Activated CD4-positive, alpha-beta T cell treated with anti-CD3 and anti-CD28 coated beads, Interleukin-2, Interleukin-4, amounts not matched to agents 100 ng/mL and 50 ng/mL, durations not matched to agents 16 hours and 8 hours (primary cell): ENCODE data around the gene DSCAM.

Experiments
- DNase-seq: peaks from one replicate; pipeline ENCODE4 v3.0.0-alpha.2; 2020; ENCODE audit warnings: low spot score

Gene DSCAM

DNA sequence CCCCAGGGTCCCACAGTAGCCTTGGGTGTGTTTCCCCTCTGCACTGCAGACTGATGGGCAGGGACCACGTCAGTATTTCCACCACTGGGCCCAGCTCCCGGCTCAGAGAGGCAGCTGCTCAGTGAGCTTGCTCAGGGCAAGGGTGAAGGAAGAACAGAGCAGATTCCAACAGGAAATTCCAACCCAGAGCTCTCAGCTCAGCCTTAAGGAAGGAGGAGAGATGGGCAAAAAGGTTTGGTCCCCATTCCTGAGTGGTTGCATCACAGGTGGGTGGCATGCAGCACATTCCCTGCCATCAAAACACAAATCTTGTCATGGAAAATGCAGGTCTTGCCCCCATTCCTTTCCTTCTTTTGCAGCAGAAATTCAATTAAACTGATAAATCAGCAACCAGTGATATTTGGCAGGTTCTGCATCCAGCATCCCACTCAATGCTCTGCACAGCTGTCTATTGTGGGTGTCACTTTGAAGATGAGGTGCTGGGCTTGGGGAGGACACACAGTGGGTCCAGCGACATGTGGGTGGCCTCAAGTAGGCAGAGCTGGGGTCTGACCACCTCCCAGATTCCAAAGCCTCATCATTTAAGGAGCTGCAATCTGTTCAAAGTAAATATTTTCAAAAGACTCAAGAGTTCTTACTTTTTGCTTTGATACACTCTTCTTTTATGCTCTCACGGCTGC, 315.4 kb downstream of the DSCAM start:
- DNase-seq, result no peak

GRCh38 chr21:40531016-40531415, 315.9 kb downstream of the DSCAM start:
- DNase-seq, result no peak

DNA sequence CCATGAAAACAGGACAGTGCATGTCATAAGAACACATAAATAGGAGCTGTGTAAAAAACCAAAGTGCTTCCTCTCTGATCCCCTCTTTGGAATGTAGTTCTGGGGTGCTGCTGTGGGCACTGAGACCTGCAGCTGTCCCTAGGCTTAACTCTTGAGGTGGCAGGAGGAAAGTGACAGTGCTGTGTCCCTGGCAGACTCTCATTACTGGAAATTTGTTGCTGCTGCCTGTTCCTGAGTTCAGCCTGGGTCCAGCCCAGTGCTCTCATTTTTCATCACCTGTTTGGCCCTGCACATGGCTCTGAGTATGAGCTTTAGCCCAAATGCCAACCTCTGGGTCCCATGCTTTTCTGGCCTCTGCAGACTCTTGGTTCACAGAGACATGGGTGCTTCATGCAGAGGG, 329.3 kb downstream of the DSCAM start:
- DNase-seq, result no peak

GRCh38 chr21:40516335-40516734, 330.6 kb downstream of the DSCAM start:
- no peak for DNase-seq

DNA sequence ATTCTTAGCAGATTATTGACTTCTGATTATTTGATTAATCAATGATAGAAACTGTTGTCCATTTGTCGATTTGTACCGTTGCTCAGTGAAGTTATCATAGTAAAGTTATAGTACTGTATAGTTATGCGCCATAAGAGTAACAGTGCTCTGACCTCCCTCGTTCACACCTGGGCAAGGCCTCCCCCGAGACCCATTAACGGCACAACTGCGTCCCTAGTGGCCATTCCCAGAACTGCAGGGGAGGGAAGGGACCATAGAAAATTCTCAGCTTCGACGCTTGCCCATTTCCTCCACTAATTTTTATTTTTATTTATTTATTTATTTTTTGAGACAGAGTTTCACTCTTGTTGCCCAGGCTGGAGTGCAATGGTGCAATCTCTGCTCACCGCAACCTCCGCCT, 334.4 kb downstream of the DSCAM start:
- DNase-seq, result no peak

DNA sequence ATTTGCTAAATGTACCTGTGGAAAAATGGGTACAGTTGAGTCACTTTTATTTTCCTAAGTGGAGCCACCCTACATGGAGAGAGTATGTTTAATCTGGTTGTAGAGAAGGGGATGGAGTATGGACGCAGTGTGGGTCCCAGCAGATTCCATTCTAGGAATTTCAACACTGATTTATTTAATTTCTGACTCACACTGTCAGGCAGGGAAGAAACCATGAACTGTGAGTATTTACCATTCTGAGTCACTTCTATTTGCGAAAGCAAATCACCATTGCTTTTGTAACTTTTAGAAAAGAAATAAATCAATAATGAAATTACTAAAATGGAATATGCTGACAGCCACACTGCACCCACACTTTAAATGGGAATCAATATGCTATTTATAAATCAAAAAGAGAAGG, 339.0 kb downstream of the DSCAM start:
- DNase-seq, result no peak

GRCh38 chr21:40505681-40506080, 341.3 kb downstream of the DSCAM start:
- DNase-seq, result no peak

DNA sequence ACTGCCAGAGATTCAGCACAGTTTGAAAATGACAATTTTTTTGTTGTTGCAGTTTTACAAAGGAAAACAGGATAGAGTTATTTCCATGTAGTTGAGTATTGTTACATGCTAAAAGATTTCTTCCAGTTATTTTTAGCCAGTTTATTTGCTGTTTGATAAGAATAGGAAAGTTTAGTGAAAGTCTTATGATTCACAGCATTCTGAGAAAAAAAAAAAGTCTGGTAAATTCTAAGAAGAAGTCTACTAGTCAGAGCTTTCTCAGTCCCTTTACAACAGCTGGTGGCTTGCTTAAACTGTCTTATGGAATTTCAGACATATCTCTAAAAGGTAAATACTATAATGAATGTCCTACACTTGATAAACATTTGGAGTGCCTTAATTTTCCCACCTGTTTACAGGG, 341.7 kb downstream of the DSCAM start:
- no peak for DNase-seq

DNA sequence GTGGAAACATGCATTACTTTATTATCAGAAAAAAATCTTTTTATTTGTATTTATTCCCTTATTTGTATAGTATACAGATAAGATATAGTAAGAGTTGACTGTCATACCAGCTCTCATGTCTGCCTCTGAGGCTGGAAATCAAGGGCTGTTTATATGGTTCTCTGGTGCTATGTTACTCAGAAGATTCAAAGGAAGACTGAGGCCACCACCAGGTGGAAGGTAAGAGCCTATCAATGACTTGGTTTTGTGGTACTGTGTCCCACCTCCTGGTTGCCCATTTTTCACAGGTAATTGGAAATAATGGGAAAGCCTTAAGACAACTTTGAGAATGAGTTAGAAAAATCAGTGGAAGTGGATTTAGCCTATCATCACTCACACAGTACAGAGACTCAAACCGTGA, 342.1 kb downstream of the DSCAM start:
- DNase-seq, result no peak

- no peak for DNase-seq
These were observed 350.8 kb downstream of the DSCAM start for GRCh38 chr21:40496116-40496515.

- DNase-seq, result no peak
These were observed 356.6 kb downstream of the DSCAM start for GRCh38 chr21:40490408-40490807.

- no peak for DNase-seq
These were observed 358.0 kb downstream of the DSCAM start for GRCh38 chr21:40489001-40489400.

DNA sequence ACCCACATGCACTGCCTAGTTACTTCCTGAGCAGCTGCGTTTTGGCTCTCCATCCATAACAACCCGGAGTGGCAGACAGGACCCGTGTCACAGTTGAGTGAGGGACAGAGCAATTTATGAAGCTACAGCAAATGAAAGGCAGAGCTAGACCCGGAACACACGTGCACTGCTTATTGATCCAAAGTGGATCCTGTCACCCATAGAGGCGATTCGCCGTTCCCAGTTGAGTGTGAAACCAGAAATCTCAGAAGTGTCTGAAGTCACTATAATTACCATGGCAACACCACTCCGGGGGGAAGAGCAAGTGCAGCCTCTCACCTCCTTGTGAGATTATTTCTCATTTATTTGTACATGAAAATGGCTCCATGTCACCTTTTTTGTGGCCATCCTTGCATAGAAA, 365.2 kb downstream of the DSCAM start:
- DNase-seq, result no peak

- no peak for DNase-seq
These were observed 372.4 kb downstream of the DSCAM start for GRCh38 chr21:40474513-40474912.

GRCh38 chr21:40472013-40472412, 374.9 kb downstream of the DSCAM start:
- DNase-seq, result no peak

GRCh38 chr21:40471103-40471502, 375.9 kb downstream of the DSCAM start:
- DNase-seq, result no peak

DNA sequence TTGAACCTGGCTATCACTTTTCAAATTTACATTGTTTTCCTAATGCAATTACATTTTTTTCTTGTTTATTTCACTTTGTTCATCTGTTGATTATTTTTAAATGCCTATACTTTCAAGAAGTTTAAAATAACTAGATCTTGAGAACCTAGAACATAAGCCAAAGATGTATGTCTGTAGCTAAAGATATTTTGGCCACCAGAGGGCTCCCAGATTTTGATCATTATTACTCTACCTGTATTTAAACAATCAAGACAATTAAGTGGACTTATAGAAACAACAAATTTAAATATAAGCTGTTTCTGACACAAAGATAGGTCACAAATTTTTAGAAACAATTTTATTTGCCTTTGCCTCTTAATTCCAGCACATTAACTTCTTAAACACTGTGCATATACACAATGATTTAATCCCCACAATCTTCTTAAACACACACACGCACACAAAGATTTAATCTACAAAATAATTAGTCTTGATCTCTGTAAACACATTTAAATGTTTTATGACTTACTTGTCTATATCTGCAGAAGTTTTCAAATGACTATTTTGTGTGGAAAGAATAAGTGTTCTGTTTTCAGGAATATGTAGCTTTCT, 380.0 kb downstream of the DSCAM start:
- peak; percentile 1 for DNase-seq

DNA sequence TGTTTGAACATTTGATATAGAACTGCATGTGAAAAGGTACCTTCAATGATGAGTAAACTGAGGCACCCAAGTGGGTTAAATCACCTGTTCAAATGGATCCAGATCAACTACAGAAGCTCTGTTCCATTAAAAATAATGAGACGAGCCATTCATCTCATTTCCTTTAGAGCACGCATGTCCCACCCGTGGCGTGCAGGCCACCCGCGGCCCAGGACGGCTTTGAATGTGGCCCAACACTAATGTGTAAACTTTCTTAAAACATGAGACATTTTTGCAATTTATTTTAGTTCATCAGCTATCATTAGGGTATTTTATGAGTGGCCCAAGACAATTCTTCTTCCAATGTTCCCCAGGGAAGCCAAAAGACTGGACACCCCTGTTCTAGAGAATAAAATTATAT, 381.6 kb downstream of the DSCAM start:
- no peak for DNase-seq

- DNase-seq, result no peak
These were observed 383.8 kb downstream of the DSCAM start for GRCh38 chr21:40463176-40463575.

GRCh38 chr21:40461008-40461407, 385.9 kb downstream of the DSCAM start:
- no peak for DNase-seq

GRCh38 chr21:40457741-40458140, 389.2 kb downstream of the DSCAM start:
- DNase-seq, result no peak

DNA sequence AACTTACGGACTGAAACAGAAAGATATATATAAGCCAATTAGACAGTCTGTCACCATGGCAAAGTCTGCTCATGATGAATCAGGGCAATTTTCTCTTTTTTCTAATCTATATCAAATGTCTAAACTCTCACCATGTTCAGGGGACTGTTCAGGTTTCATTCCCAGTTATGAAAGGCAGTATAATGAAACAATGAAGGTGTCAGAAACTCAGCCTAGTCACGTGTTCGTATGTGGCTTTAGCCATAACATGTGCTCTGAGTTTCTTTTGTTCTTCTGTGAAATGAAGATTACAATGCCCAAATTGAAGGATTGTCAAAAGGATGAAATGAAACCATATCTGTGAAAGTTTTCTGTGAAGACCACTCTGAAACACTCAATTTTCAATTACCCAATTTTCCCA, 392.9 kb downstream of the DSCAM start:
- no peak for DNase-seq

GRCh38 chr21:40453183-40453582, 393.8 kb downstream of the DSCAM start:
- no peak for DNase-seq

GRCh38 chr21:40452548-40452947, 394.4 kb downstream of the DSCAM start:
- no peak for DNase-seq
